Measurements from ENCODE around the gene VPS52.

The VPS52 gene

GRCh38 chr6:33211136-33211535 is 60.5 kb downstream of the VPS52 start:
- TF ChIP-seq IKZF3 (tag by site-specific recombination; IDR thresholded peaks at IDR 0.05) (no peak), ZNF19 (tag by site-specific recombination; IDR thresholded peaks at IDR 0.05; ENCODE audit: low read depth) (no peak), YY1 (tag by site-specific recombination; IDR thresholded peaks at IDR 0.05) (no peak), ZNF792 (tag by site-specific recombination; IDR thresholded peaks at IDR 0.05) (no peak), ZNF10 (tag by site-specific recombination; IDR thresholded peaks at IDR 0.05) (no peak), ZNF560 (tag by site-specific recombination; IDR thresholded peaks at IDR 0.05; ENCODE audit: borderline replicate concordance) (no peak), ZNF707 (tag by site-specific recombination; IDR thresholded peaks at IDR 0.05) (no peak), ZNF394 (tag by site-specific recombination; IDR thresholded peaks at IDR 0.05; ENCODE audit: borderline replicate concordance) (no peak), ZBTB1 (tag by site-specific recombination; IDR thresholded peaks at IDR 0.05) (no peak), ZNF692 (tag by site-specific recombination; IDR thresholded peaks at IDR 0.05) (no peak), ZNF223 (tag by site-specific recombination; IDR thresholded peaks at IDR 0.05) (no peak), ZIC2 (tag by site-specific recombination; IDR thresholded peaks at IDR 0.05) (no peak), YY2 (tag by site-specific recombination; IDR thresholded peaks at IDR 0.05) (no peak), BCL11B (tag by site-specific recombination; IDR thresholded peaks at IDR 0.05; ENCODE audit: low read depth) (no peak), ZNF544 (tag by site-specific recombination; IDR thresholded peaks at IDR 0.05) (no peak), HOXA7 (CRISPR knock-in tag; IDR thresholded peaks at IDR 0.05; ENCODE audit: borderline replicate concordance) (no peak), ZNF214 (tag by site-specific recombination; IDR thresholded peaks at IDR 0.05; ENCODE audit: borderline replicate concordance) (no peak), KLF8 (tag by site-specific recombination; IDR thresholded peaks at IDR 0.05) (no peak), ZNF660 (tag by site-specific recombination; IDR thresholded peaks at IDR 0.05) (no peak)
- TF ChIP-seq, protein P1, sequence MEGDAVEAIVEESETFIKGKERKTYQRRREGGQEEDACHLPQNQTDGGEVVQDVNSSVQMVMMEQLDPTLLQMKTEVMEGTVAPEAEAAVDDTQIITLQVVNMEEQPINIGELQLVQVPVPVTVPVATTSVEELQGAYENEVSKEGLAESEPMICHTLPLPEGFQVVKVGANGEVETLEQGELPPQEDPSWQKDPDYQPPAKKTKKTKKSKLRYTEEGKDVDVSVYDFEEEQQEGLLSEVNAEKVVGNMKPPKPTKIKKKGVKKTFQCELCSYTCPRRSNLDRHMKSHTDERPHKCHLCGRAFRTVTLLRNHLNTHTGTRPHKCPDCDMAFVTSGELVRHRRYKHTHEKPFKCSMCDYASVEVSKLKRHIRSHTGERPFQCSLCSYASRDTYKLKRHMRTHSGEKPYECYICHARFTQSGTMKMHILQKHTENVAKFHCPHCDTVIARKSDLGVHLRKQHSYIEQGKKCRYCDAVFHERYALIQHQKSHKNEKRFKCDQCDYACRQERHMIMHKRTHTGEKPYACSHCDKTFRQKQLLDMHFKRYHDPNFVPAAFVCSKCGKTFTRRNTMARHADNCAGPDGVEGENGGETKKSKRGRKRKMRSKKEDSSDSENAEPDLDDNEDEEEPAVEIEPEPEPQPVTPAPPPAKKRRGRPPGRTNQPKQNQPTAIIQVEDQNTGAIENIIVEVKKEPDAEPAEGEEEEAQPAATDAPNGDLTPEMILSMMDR (tag by site-specific recombination; IDR thresholded peaks at IDR 0.05), result no peak
- CTCF ChIA-PET, result interaction anchor here (0.5 to 3.9 kb wide), 3 partner anchors 9 to 82 kb away, joined by 3 to 30 read pairs (median 3); no protein-coding TSS in a partner anchor

GRCh38 chr6:33209856-33210255 is 61.8 kb downstream of the VPS52 start:
- H3K27ac ChIP-seq (ENCODE audit: extremely low read depth, low read depth, low read length), result no peak overlapping the region
- POLR2A ChIA-PET, result interaction anchor here (2.5 to 2.8 kb wide), 2 partner anchors 39 to 238 kb away, joined by 23 to 25 read pairs; no protein-coding TSS in a partner anchor
- no peak overlapping the region for H3K4me3 ChIP-seq (ENCODE audit: low read depth, low read length)
- H3K36me3 ChIP-seq (ENCODE audit: control insufficient read depth in 2 of 2, insufficient read depth in 1 of 2, low read length in 2 of 2), result peaks cover 11 to 26% of the 10 kb centered on the region in 2 experiments; a peak in 2 of 3 replicates
- peaks cover 17% of the 10 kb centered on the region for H3K4me1 ChIP-seq (ENCODE audit: control insufficient read depth, insufficient read depth, low read length)
- H3K9me3 ChIP-seq (ENCODE audit: control insufficient read depth, insufficient read depth, low read depth, low read length), result no peaks in the 10 kb centered on the region
- CTCF ChIA-PET, result interaction anchor here (0.7 to 3.9 kb wide), 3 partner anchors 29 to 255 kb away, joined by 3 to 30 read pairs (median 4); no protein-coding TSS in a partner anchor
- TF ChIP-seq ZNF335 (tag by site-specific recombination; conservative IDR thresholded peaks at IDR 0.05) (no peak), ZNF121 (tag by site-specific recombination; IDR thresholded peaks at IDR 0.05) (no peak), ZNF16 (tag by site-specific recombination; IDR thresholded peaks at IDR 0.05; ENCODE audit: low read depth) (no peak), ZNF426 (tag by site-specific recombination; IDR thresholded peaks at IDR 0.05) (no peak), ZNF561 (tag by site-specific recombination; IDR thresholded peaks at IDR 0.05; ENCODE audit: borderline replicate concordance) (no peak), GLI4 (tag by site-specific recombination; IDR thresholded peaks at IDR 0.05) (no peak), PRDM1 (tag by site-specific recombination; IDR thresholded peaks at IDR 0.05) (no peak), GLI2 (tag by site-specific recombination; IDR thresholded peaks at IDR 0.05; ENCODE audit: borderline replicate concordance, low read depth) (no peak), ZNF132 (tag by site-specific recombination; IDR thresholded peaks at IDR 0.05; ENCODE audit: borderline replicate concordance) (no peak), ZSCAN23 (tag by site-specific recombination; IDR thresholded peaks at IDR 0.05) (no peak)
- TF ChIP-seq, protein P2, sequence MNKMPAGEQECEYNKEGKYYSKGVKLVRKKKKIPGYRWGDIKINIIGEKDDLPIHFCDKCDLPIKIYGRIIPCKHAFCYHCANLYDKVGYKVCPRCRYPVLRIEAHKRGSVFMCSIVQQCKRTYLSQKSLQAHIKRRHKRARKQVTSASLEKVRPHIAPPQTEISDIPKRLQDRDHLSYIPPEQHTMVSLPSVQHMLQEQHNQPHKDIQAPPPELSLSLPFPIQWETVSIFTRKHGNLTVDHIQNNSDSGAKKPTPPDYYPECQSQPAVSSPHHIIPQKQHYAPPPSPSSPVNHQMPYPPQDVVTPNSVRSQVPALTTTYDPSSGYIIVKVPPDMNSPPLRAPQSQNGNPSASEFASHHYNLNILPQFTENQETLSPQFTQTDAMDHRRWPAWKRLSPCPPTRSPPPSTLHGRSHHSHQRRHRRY (tag by site-specific recombination; IDR thresholded peaks at IDR 0.05), result no peak
- TF ChIP-seq, protein P1 (tag by site-specific recombination; IDR thresholded peaks at IDR 0.05), result no peak

More at GRCh38 chr6:33211136-33211535, 60.5 kb downstream of the VPS52 start:
- Histone ChIP-seq H3K4me3 (ENCODE audit: low read depth, low read length) (no peak overlapping the region), H3K4me1 (ENCODE audit: control insufficient read depth, insufficient read depth, low read length) (peaks cover 14% of the 10 kb centered on the region), H3K9me3 (ENCODE audit: control insufficient read depth, insufficient read depth, low read depth, low read length) (no peaks in the 10 kb centered on the region), H3K27ac (ENCODE audit: extremely low read depth, low read depth, low read length) (no peak overlapping the region), H3K36me3 (ENCODE audit: control insufficient read depth in 2 of 2, insufficient read depth in 1 of 2, low read length in 2 of 2) (peaks cover 11 to 26% of the 10 kb centered on the region in 2 experiments; a peak in 2 of 3 replicates)
- POLR2A ChIA-PET, result interaction anchor here (0.8 kb wide), 1 partner anchor 37 kb away, joined by 4 read pairs; no protein-coding TSS in a partner anchor
